Vagina (tissue), 2 donors: Measurements from ENCODE around the gene JMJD7.

Source experiments
- CTCF ChIP-seq, 3 experiments: fragments of 450-650 bp in 2 of 3; fragments of 200-600 bp in 1 of 3; sonication (generic) in 1 of 3; IDR thresholded peaks; one replicate each; pipeline ENCODE4 v1.5.1; 2017 to 2019; ENCODE audit warnings: antibody characterized with exemption in 3 of 3, mild to moderate bottlenecking in 2 of 3, moderate library complexity in 2 of 3
- POLR2A ChIP-seq, 2 donors: fragments of 450-650 bp; IDR thresholded peaks; one replicate each; pipeline ENCODE4 v1.6.1; 2017; ENCODE audit warnings: antibody characterized with exemption in 2 of 2, mild to moderate bottlenecking in 2 of 2, moderate library complexity in 2 of 2
- POLR2AphosphoS5 ChIP-seq, 2 donors: sonication (generic); formaldehyde crosslinking; IDR thresholded peaks; one replicate each; pipeline ENCODE4 v1.9.0; 2017; ENCODE audit warnings: antibody characterized with exemption in 2 of 2, mild to moderate bottlenecking in 2 of 2, low read depth in 1 of 2; ENCODE audit not compliant: insufficient read depth in 1 of 2

- no peak for TF ChIP-seq POLR2AphosphoS5 (IDR thresholded peaks at IDR 0.05; ENCODE audit: insufficient read depth in 1 of 2, low read depth in 1 of 2)
- TF ChIP-seq CTCF (IDR thresholded peaks at IDR 0.05): no peak
- no peak for TF ChIP-seq POLR2A (IDR thresholded peaks at IDR 0.05)
Measured at GRCh38 chr15:41881920-41882688, 54.2 kb downstream of the JMJD7 start.
